HG03342 (cell line): ENCODE measurements around the gene NINL.

Experiments
- ATAC-seq: cut with Tn5 transposase; IDR thresholded peaks from one replicate; pipeline ENCODE4 v1.9.1; 2021; ENCODE audit warnings: mild to moderate bottlenecking, moderate library complexity; ENCODE audit not compliant: unreplicated experiment

NINL gene

GRCh38 chr20:25534845-25535244 lies 50.5 kb downstream of the NINL start:
- no peak for ATAC-seq

GRCh38 chr20:25533920-25534700 lies 51.2 kb downstream of the NINL start:
- no peak for ATAC-seq

GRCh38 chr20:25532971-25533391 lies 52.4 kb downstream of the NINL start:
- no peak for ATAC-seq

GRCh38 chr20:25532015-25532751 lies 53.1 kb downstream of the NINL start:
- no peak for ATAC-seq

GRCh38 chr20:25529295-25529951 lies 55.9 kb downstream of the NINL start:
- no peak for ATAC-seq

- ATAC-seq = no peak
Measured at GRCh38 chr20:25527949-25528348, 57.4 kb downstream of the NINL start.

- no peak for ATAC-seq
Measured at GRCh38 chr20:25526446-25526845, 58.9 kb downstream of the NINL start.

- no peak for ATAC-seq
Measured at GRCh38 chr20:25525867-25526266, 59.5 kb downstream of the NINL start.

- ATAC-seq = no peak
Measured at GRCh38 chr20:25525295-25525694, 60.0 kb downstream of the NINL start.

- ATAC-seq = no peak
Measured at GRCh38 chr20:25521382-25521781, 63.9 kb downstream of the NINL start.

GRCh38 chr20:25517124-25517523 lies 68.2 kb downstream of the NINL start:
- ATAC-seq = no peak

GRCh38 chr20:25514747-25515340 lies 70.5 kb downstream of the NINL start:
- ATAC-seq = no peak

- no peak for ATAC-seq
Measured at GRCh38 chr20:25514195-25514594, 71.1 kb downstream of the NINL start.

- ATAC-seq = no peak
Measured at GRCh38 chr20:25512709-25513108, 72.6 kb downstream of the NINL start.

GRCh38 chr20:25511183-25511582 lies 74.1 kb downstream of the NINL start:
- ATAC-seq = no peak

- ATAC-seq = no peak
Measured at GRCh38 chr20:25510721-25511120, 74.6 kb downstream of the NINL start.

GRCh38 chr20:25510202-25510601 lies 75.1 kb downstream of the NINL start:
- no peak for ATAC-seq

- ATAC-seq = no peak
Measured at GRCh38 chr20:25509084-25509483, 76.2 kb downstream of the NINL start.

- ATAC-seq = no peak
Measured at GRCh38 chr20:25508083-25508770, 77.1 kb downstream of the NINL start.

GRCh38 chr20:25507385-25508082 lies 77.8 kb downstream of the NINL start:
- no peak for ATAC-seq
